GM19467 (cell line): ENCODE data around the gene TMEM109.
A peak's percentile ranks its signal among the peaks of the same experiment; 100 is the strongest.

Source experiments
- ATAC-seq: cut with Tn5 transposase; IDR thresholded peaks from one replicate; pipeline ENCODE4 v1.9.1; 2021; ENCODE audit warnings: mild to moderate bottlenecking, moderate library complexity; ENCODE audit not compliant: unreplicated experiment

The TMEM109 gene

DNA sequence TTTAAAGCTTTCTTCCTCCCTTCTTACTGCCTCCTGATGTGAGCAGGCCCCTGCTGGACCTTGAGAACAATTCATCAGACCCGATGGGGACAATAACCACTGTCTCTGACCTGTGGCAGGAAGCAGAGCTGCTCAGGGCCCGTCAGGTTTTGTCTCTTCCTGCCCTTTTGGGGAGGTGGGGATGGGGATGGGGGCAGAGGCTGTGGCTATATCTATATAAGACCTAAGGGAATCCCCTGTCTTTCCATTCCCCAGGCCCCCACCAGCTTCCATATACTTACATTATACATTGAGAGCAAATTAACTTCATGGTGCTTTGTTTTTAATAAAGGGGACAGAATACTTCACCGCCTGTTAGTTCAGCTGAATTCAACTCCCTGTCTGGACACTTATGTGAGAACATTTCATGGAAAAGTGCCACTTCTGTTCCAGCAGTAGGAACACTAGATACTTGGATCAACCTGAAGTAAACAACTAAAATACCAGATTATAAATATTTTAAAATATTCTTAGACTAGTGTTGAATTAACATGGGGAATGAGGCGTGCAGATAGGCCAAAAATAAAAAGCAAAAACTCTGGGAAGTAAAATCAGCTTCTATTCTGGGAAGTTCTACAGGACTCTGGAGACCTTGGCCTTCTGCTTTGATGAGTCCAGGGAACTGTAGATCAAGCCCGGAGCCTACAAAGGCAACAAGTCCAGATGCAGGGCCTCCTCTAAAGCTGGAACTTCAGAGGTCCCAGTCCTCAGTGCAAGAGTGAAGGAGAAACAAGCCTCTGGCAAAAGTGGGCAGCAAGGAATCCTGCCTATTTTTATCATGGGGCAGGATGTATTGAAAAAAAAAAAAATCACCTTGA lies 35.5 kb upstream of the TMEM109 start:
- no peak for ATAC-seq

DNA sequence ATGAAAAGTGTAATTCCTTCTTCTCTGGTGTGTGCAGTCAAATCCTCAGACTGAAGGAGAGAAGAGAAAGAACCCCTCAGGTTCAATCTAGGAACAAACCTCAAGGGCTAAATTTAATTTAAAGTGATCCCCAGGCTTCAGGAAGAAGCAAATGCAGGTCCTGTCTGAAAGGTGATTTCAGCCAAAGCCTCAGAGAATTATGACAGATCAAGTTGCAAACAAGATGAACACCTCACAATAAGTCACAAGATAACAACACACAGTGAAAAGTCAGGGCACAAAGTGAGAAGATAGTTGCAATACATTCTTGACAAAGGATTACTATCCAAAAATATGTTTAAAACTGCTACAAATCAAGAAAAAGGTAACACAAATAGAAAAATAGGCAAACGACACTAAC lies 34.9 kb upstream of the TMEM109 start:
- ATAC-seq: no peak

- no peak for ATAC-seq
These were observed 33.9 kb upstream of the TMEM109 start for GRCh38 chr11:60879971-60880588.

- no peak for ATAC-seq
These were observed 33.2 kb upstream of the TMEM109 start for GRCh38 chr11:60880643-60881282.

GRCh38 chr11:60887556-60887955 lies 26.4 kb upstream of the TMEM109 start:
- no peak for ATAC-seq

DNA sequence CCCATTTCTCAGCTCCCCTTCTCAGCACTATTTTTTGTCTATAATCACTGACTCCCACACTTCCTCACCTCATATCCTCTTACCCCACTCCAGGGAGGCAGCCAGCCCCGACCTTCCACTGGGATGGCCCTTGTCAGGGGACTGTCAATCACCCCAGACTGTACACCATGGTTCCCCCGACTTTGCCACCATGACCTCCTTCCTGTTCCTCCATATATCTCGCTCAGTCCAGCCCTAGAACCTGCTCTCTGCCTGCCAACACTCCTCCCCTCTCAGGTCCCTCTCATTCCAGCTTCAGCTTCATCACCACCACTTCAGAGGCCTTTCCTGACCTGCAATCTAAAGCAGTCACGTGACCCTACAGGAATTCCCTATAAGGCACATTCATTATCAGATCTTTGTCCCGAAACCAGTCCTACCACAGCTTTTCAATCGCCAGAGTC lies 24.1 kb upstream of the TMEM109 start:
- no peak for ATAC-seq

DNA sequence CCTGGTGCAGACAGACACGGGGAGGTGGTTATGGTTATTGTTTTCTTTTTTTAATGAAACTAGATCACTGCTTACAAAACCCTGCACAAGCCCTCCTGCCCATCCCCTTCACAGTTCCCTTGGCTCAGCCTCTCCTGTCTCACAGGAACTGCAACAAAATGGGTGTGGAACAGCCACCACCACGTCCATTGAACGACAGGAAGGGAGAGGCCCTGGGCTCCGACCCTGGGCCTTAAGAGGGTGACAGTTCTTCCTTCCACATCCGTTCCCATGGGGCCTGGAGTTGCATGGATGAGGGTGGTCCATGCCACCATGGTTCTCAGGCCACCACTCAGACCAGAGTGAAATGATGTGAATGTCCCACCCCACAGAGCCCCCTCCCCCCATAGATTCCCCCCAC lies 23.3 kb upstream of the TMEM109 start:
- no peak for ATAC-seq

DNA sequence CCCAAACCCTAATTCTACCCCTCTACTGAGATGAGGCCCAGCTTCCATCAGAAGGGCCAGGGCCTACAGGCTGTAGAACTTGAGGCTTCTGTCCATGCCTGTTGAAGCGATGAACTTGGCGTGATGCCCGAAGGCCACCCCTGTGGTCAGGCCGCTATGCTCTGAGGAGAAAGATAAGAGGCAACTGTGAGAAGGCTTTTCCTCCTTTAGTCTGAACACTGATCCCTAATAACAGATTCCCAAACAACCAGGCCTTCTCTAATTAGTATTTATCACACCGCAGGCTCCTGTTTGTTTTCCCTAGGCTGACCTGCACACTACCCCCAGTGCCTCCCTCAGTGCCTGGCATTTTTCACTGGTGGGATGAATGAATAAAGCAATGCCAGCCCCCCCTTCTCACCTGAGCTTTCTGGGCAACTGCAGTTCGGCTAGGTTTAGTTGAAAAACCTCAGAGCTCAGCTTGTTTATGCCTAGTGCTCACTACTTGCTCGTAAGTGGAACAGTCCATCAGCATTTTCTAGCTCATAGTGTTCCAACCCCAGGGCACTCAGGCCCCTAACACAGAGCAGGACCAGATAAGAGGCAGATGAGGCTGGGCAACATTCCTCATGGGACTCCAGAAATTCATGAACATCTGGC lies 22.7 kb upstream of the TMEM109 start:
- no peak for ATAC-seq

DNA sequence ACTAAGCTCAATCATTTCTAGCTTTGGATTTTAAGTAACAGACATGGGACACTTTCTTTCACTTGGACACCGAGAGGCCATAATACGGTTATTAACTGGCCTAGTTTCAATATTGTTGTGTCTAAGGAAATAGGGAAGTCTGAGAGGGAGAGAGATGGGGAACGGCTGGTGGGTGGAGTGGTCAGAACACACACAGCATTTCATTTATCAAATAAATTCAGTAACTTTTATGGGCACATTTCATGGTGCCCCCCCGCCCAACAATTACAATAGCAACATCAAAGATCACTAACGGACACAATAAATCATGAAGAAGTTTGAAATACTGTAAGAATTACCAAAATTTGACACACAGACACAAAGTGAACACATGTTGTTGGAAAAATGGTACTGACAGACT lies 18.3 kb upstream of the TMEM109 start:
- ATAC-seq: no peak

DNA sequence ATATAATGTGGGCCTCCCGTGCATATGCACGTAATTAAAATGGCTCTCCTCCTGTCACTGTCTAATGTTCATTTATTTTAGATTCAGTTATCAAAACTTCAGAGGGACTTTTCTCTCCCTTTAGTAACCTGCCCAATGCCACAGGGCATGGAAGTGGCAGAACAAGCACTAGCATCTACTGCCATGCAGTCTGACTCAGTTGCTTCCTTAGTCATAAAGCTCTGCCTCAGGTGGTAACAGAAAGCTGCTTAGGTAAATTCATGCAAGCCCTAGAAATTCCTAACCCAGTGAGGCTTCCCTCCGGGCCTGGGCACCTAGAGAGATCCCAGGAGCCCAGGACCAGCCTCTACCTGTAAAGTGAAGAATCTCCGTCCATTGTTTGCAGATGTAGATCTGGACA lies 16.5 kb upstream of the TMEM109 start:
- ATAC-seq: no peak

DNA sequence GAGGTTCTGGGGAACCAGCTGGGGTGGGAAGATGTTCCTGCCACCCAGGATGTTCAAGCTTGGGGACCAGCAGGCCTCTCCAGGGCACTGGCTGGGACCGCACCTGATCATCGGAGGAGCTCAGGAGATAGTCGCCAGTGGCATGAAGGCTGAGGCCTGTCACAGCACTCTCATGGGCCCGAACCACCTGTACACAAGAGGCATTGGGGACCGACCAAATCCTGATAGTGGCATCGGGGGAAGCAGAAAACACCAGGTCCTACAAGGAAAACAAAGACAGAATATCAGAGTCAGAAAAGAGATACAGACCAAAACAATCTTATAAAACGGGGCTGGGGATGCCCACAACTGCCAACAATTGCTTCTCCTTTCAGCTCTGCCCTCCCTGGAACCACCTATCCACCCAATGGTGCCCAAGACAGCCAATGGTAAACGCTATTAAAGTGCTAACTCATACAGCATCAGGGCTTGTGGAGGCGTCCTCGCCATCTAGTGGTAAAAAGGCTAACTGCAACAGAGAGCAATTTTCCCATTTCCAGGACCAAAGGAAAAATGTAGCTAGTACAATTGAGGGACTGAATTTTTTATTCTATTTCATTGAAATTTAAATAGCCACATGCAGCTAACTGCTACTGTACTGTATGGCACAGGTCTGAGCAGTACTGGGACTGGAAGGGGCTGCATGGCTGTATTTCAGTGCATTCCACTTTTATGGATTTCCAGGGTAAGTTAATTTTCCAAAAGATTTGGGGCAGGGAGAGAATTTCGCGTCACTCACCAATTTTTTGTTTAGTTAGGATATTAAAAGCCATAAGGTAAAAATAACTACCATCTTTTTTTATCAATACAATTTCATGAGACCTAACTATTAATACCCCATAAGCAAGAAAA lies 14.7 kb upstream of the TMEM109 start:
- no peak for ATAC-seq

DNA sequence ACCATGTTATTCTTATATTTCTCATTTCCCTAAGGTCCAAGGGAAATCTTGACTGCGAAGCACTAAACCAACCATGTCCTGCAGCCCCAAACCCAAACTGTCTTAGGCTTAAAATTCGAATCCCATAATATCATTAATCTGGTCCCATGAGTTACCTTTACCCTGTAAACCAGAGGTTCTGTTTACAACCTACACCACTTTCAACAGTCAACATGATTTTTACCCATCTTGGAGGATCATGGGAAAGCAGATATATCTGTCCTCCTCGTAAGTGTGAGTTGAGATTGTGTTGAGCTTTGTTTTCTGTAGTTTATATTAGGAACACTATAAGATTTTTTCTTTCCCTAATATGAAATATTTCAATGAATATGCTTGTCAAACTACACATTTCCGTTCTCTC lies 14.0 kb upstream of the TMEM109 start:
- ATAC-seq: no peak

DNA sequence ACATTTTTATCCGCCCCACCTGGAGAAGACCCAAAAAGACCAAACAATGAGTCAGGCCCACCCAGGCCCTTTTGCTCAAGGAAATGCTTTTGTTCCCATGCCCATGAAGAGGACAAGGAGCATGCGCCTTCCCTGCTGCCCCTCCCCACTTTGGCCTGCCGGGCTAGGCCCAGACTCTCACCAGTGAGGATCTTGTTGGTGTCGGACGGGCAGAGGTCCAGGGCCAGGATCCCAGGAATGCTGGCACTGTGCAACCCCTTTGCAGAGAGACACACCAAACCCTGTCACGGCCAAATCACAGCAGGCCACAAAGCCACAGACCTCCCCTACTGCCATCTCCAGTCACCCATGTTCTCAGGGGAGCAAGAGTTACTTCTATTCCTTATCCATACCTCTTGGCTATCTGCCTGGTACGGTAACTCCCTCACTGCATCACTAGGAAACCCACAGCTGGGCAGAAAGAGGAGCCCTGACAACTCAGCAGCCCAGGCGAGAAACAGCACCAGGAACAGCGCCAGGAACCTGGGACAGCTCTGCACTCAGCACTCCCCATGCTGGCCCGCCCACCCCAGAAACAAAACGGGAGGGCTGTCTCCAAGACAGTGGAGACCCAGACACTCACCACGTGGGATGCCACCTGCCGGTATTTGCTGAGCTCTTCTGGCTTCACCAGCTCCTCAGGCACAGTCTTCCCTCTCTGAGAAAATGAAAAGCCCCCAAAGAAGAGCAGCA lies 13.1 kb upstream of the TMEM109 start:
- ATAC-seq: no peak

- ATAC-seq: no peak
These were observed 11.3 kb upstream of the TMEM109 start for GRCh38 chr11:60902625-60903024.

DNA sequence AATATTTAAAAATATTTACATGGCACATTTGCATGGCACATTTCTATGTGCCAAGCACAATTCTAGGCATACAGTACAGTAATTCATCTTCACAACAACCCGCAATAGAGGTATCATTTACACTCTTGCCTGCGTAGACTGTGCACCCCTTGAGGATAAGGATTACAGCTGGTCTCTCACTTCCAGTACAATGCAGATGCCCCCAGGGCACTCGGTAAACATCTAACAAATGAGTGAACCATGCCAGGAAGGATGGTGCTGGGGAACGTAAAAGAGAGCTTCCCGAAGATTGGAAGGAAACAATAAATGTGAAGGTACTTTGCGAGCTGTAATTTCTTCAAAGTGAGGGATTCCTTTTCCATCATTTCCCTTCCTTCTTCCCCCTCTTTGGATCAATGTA lies 8.9 kb upstream of the TMEM109 start:
- ATAC-seq: no peak

GRCh38 chr11:60905551-60906113 lies 8.3 kb upstream of the TMEM109 start:
- ATAC-seq: no peak

DNA sequence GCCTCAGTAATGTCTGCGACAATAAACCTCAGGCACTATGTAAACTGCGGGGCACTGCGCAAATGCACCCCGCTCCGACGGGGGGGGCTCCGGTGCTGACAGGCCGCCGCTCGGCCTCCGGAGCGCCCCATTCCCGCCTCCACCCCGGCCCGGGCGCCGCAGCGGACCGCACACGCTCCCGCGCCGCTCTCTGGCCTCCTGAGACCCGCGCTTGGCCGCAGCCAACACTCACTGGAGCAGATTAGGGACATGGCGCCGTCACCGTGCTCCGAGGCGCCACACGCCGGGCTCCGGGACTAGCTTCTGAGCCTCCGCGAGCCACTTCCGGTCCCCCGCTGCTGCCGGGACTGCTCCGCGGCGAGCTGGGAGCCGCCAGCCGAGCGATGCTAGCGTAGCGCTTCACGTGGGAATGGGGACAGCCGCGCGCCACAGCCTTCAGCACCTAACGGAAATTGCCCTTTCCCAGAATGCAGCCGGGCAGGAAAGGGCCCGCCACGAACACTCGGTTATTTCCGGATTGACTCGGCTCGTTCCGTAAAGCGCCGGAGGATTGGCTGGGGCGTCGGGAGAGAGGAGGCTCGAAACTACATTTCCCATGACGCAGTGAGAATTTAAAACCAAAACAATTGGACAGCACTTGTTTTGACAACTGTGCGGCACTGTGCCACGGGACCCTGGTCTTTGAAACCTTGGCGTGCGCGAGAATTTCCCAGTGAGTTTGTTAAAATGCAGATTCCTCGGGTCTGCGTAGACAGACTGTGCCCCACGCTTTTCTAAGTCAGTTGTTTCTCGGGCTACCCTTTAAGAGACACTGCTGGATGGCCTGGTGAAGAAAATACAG lies 7.6 kb upstream of the TMEM109 start, which contains the start of gene PRPF19:
Gene PRPF19 (minus strand): TSS at position 454 of the 841 bp plus-strand sequence. CDS start 203 bp downstream, at position 251.
- peak; percentile 77 for ATAC-seq

GRCh38 chr11:60908803-60909202 lies 5.2 kb upstream of the TMEM109 start:
- ATAC-seq: no peak
